ENCODE data around the gene ARL8B. TPM values are rescaled to one million over a fixed set of nuclear protein-coding genes. Genes with fewer than 3 reads are reported as not detected.

The ARL8B gene
- total and polyA plus RNA-seq, 9 of the 15 experiments (the other 6 are each of a cell fraction or from before 2014, with no cell fraction given), result 28.5 to 99.4 (median 77.2) TPM

GRCh38 chr3:5122030-5122740 is at the start of gene ARL8B (continued):
- TF ChIP-seq CREB3L1 (IDR thresholded peaks at IDR 0.05; ENCODE audit: borderline replicate concordance, low read depth) (peak; percentile 64), E4F1 (CRISPR knock-in tag; IDR thresholded peaks at IDR 0.05; ENCODE audit: borderline replicate concordance) (no peak), HMGN3 (IDR thresholded peaks at IDR 0.05; ENCODE audit: borderline replicate concordance, extremely low read depth, insufficient read length, low read depth, low read length) (peak; percentile 99), CCAR2 (IDR thresholded peaks at IDR 0.05; ENCODE audit: low read depth, low read length) (no peak), ZNF717 (CRISPR knock-in tag; IDR thresholded peaks at IDR 0.05) (no peak), TAF15 (IDR thresholded peaks at IDR 0.05; ENCODE audit: low read depth, low read length) (no peak), E2F6 (IDR thresholded peaks at IDR 0.05; ENCODE audit: borderline replicate concordance in 1 of 2, extremely low read depth in 1 of 2, insufficient read depth in 1 of 2, insufficient read length in 1 of 2, low read depth in 1 of 2, low read length in 1 of 2, poor library complexity in 1 of 2, severe bottlenecking in 1 of 2) (peak; percentile 45 to 76), FOXA3 (CRISPR knock-in tag; conservative IDR thresholded peaks at IDR 0.05 in 1 of 2, IDR thresholded peaks at IDR 0.05 in 1 of 2) (peak in 1 of 2 experiments; percentile 14; a peak in 1 of 4 replicates), U2AF2 (optimal IDR thresholded peaks at IDR 0.05; ENCODE audit: low read depth, low read length) (no peak), ZHX1 (conservative IDR thresholded peaks at IDR 0.05; ENCODE audit: low read length) (no peak), THRB (CRISPR knock-in tag; conservative IDR thresholded peaks at IDR 0.05) (no peak), KDM2B (CRISPR knock-in tag; IDR thresholded peaks at IDR 0.05) (peak; percentile 13), SRSF1 (IDR thresholded peaks at IDR 0.05; ENCODE audit: low read depth, low read length) (no peak), ZBTB2 (IDR thresholded peaks at IDR 0.05) (peak; percentile 88)

Data from K562 (cell line).